Measurements from ENCODE around the gene PGGHG. TPM values are rescaled to one million over a fixed set of nuclear protein-coding genes. Genes with fewer than 3 reads are reported as not detected.
"Not testable (repeated sequence)": the region's sequence is repeated elsewhere in the genome, so short reads cannot be mapped to it uniquely, and the experiment has no call there.

PGGHG gene
- total and polyA plus RNA-seq, 8 donors, result 8.9 to 4,700 (median 357) TPM

DNA sequence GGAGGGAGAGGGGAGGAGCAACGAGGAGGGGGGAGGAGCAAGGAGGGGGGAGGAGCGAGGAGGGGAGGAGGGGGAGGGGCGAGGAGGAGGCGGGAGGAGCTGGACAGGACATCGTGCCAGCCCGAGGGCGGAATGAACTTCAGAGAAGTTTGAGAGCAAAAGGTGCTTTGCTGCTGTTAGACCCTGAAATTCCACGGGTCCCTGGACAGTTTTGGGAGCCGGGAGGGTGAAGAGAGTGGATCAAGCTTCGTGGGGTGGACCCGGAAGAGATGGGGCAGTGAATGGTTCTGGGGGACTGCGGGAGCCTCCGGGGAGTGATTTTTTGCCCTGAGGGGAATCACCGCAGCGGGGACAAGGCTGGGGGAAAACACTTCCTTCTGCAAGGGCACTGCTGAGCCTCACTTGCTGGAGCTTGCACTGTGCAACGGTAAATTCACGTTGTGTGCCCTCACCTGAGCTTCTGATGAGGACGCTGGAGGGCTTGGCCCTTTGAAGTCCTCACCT, 21.4 kb upstream of the PGGHG start:
- peak in 3 of 4 donors; percentile 23 to 51 (median 51) for ATAC-seq
- Histone ChIP-seq H3K36me3 (no peaks in the 10 kb centered on the region), H3K4me3 (peak overlapping the region in 1 of 4 donors; percentile 12)

GRCh38 chr11:268716-269145, 20.2 kb upstream of the PGGHG start:
- ATAC-seq, result peak in 3 of 4 donors; percentile 63 to 85 (median 82)
- H3K9me3 ChIP-seq; H3K27me3 ChIP-seq; H3K36me3 ChIP-seq; FAIRE-seq; intact Hi-C loops (cut with DNase I); H3K4me1 ChIP-seq: not testable (repeated sequence)
- Histone ChIP-seq H3K27ac (peak overlapping the region in 3 of 4 donors; percentile 16 to 56 (median 43)), H3K4me3 (peak overlapping the region in 1 of 4 donors; percentile 7)
- peak in 1 of 6 donors; percentile 54 for DNase-seq
- 52 to 57% methylated on average over 15 to 16 of the region's 16 CpGs for WGBS, 2 donors

More for the DNA sequence above, 21.4 kb upstream of the PGGHG start:
- Histone ChIP-seq H3K9me3 (no peaks in the 10 kb centered on the region), H3K27me3 (no peaks in the 10 kb centered on the region), H3K4me1 (no peaks in the 10 kb centered on the region), H3K27ac (peak overlapping the region in 2 of 4 donors; percentile 43 to 56)
- no peak for FAIRE-seq
- no peak for TF ChIP-seq CTCF (IDR thresholded peaks at IDR 0.05)
- 61 to 67% methylated on average over 14 to 17 of the region's 18 CpGs for WGBS, 2 donors
- peak in 1 of 6 donors; percentile 51 for DNase-seq
- intact Hi-C loops (cut with DNase I), result no loop called here

GRCh38 chr11:269146-269890, 19.6 kb upstream of the PGGHG start:
- intact Hi-C loops (cut with DNase I), result no loop called here
- Histone ChIP-seq H3K27me3 (no peaks in the 10 kb centered on the region), H3K27ac (peak overlapping the region in 2 of 4 donors; percentile 43 to 56), H3K9me3 (no peaks in the 10 kb centered on the region), H3K4me3 (peak overlapping the region in 1 of 4 donors; percentile 7), H3K4me1 (no peaks in the 10 kb centered on the region), H3K36me3 (no peaks in the 10 kb centered on the region)
- ATAC-seq, result peak in 3 of 4 donors; percentile 25 to 47 (median 39)
- no peak for DNase-seq
- no peak for TF ChIP-seq CTCF (IDR thresholded peaks at IDR 0.05)
- WGBS, 2 donors, result 54 to 55% methylated on average over 21 of the region's 21 CpGs
- no peak for FAIRE-seq

GRCh38 chr11:270451-271318, 18.2 kb upstream of the PGGHG start:
- WGBS, 2 donors, result 80 to 81% methylated on average over 18 of the region's 18 CpGs
- FAIRE-seq, result no peak
- no peak for ATAC-seq

More at GRCh38 chr11:270451-271318, 18.2 kb upstream of the PGGHG start:
- H3K4me1 ChIP-seq, result no peaks in the 10 kb centered on the region
- intact Hi-C loops (cut with DNase I), result no loop called here
- no peaks in the 10 kb centered on the region for H3K27me3 ChIP-seq
- no peak overlapping the region for H3K27ac ChIP-seq
- H3K36me3 ChIP-seq, result no peaks in the 10 kb centered on the region
- DNase-seq, result peak in 1 of 6 donors; percentile 54
- no peak for TF ChIP-seq CTCF (IDR thresholded peaks at IDR 0.05)
- H3K4me3 ChIP-seq, result no peak overlapping the region
- H3K9me3 ChIP-seq, result no peaks in the 10 kb centered on the region
